Vagina (tissue), 2 donors: Measurements from ENCODE around the gene LCMT1. TPM values are rescaled to one million over a fixed set of nuclear protein-coding genes. Genes with fewer than 3 reads are reported as not detected.
A peak's percentile ranks its signal among the peaks of the same experiment; 100 is the strongest.
"Not testable (repeated sequence)": the region's sequence is repeated elsewhere in the genome, so short reads cannot be mapped to it uniquely, and the experiment has no call there.

Source experiments
- DNase-seq, 2 donors: peaks; one replicate each; pipeline ENCODE4 v3.0.0-alpha.2; 2017; ENCODE audit errors: extremely low spot score in 2 of 2
- H3K27ac ChIP-seq: fragments of 200-600 bp; sonication (generic); one replicate; pipeline ENCODE4 v1.5.1; 2019
- H3K27me3 ChIP-seq: fragments of 200-600 bp; sonication (generic); one replicate; pipeline ENCODE4 v1.5.1; 2019
- H3K36me3 ChIP-seq, 2 donors: fragments of 200-600 bp; sonication (generic); one replicate each; pipeline ENCODE4 v1.5.1; 2017 to 2019
- H3K4me1 ChIP-seq: fragments of 200-600 bp; sonication (generic); one replicate; pipeline ENCODE4 v1.5.1; 2019
- H3K4me3 ChIP-seq, 2 donors: fragments of 200-600 bp; sonication (generic); 1 replicate in 1 of 2; 2 replicates in 1 of 2; pipeline ENCODE4 v1.5.1; 2016 to 2019
- H3K9me3 ChIP-seq: fragments of 200-600 bp; sonication (generic); one replicate; pipeline ENCODE4 v1.5.1; 2019
- CTCF ChIP-seq, 3 experiments: fragments of 450-650 bp in 2 of 3; fragments of 200-600 bp in 1 of 3; sonication (generic) in 1 of 3; IDR thresholded peaks; one replicate each; pipeline ENCODE4 v1.5.1; 2017 to 2019; ENCODE audit warnings: antibody characterized with exemption in 3 of 3, mild to moderate bottlenecking in 2 of 3, moderate library complexity in 2 of 3
- POLR2A ChIP-seq, 2 donors: fragments of 450-650 bp; IDR thresholded peaks; one replicate each; pipeline ENCODE4 v1.6.1; 2017; ENCODE audit warnings: antibody characterized with exemption in 2 of 2, mild to moderate bottlenecking in 2 of 2, moderate library complexity in 2 of 2
- POLR2AphosphoS5 ChIP-seq, 2 donors: sonication (generic); formaldehyde crosslinking; IDR thresholded peaks; one replicate each; pipeline ENCODE4 v1.9.0; 2017; ENCODE audit warnings: antibody characterized with exemption in 2 of 2, mild to moderate bottlenecking in 2 of 2, low read depth in 1 of 2; ENCODE audit not compliant: insufficient read depth in 1 of 2
- intact Hi-C: fragments of 100-400 bp; cut with DNase I; formaldehyde crosslinking; loops from one replicate; pipeline ENCODE4 v1.15.1; 2023
- total RNA-seq: library from RNA; depleted of rRNA; stranded (reverse); fragments of >200 nt; gene quantifications from one replicate; pipeline ENCODE4 v1.2.3, GENCODE V29; 2016

LCMT1 gene
- total RNA-seq, 1 donor from 2014 or later = 29.2 TPM

- Histone ChIP-seq H3K4me1 (no peaks in the 10 kb centered on the region), H3K4me3 (no peak overlapping the region), H3K27ac (no peak overlapping the region), H3K9me3 (no peaks in the 10 kb centered on the region), H3K27me3 (no peaks in the 10 kb centered on the region), H3K36me3 (peaks cover 3 to 68% of the 10 kb centered on the region in 2 donors)
- TF ChIP-seq POLR2AphosphoS5 (IDR thresholded peaks at IDR 0.05; ENCODE audit: insufficient read depth in 1 of 2, low read depth in 1 of 2) (no peak), POLR2A (IDR thresholded peaks at IDR 0.05) (no peak), CTCF (IDR thresholded peaks at IDR 0.05) (no peak)
- DNase-seq = no peak
- intact Hi-C loops = no loop called here
Observed at GRCh38 chr16:25172831-25173230, 61.3 kb downstream of the LCMT1 start.

GRCh38 chr16:25174285-25174684, 62.7 kb downstream of the LCMT1 start:
- H3K36me3 ChIP-seq = peaks cover 3 to 60% of the 10 kb centered on the region in 2 donors
- no peaks in the 10 kb centered on the region for H3K9me3 ChIP-seq
- H3K27me3 ChIP-seq = no peaks in the 10 kb centered on the region
- DNase-seq = no peak
- H3K27ac ChIP-seq = no peak overlapping the region
- no peak overlapping the region for H3K4me3 ChIP-seq
- TF ChIP-seq POLR2AphosphoS5 (IDR thresholded peaks at IDR 0.05; ENCODE audit: insufficient read depth in 1 of 2, low read depth in 1 of 2) = no peak
- intact Hi-C loops = no loop called here
- H3K4me1 ChIP-seq = no peaks in the 10 kb centered on the region

GRCh38 chr16:25176136-25176535, 64.6 kb downstream of the LCMT1 start:
- Histone ChIP-seq H3K4me1 (no peaks in the 10 kb centered on the region), H3K36me3 (peaks cover 0 to 41% of the 10 kb centered on the region in 2 donors), H3K9me3 (no peaks in the 10 kb centered on the region), H3K27me3 (no peaks in the 10 kb centered on the region), H3K27ac (no peak overlapping the region), H3K4me3 (no peak overlapping the region)
- intact Hi-C loops = no loop called here
- DNase-seq = no peak
- no peak for TF ChIP-seq POLR2AphosphoS5 (IDR thresholded peaks at IDR 0.05; ENCODE audit: insufficient read depth in 1 of 2, low read depth in 1 of 2)
- TF ChIP-seq POLR2A (IDR thresholded peaks at IDR 0.05) = no peak
- TF ChIP-seq CTCF (IDR thresholded peaks at IDR 0.05) = no peak

- intact Hi-C loops = no loop called here
- peak overlapping the region; percentile 1 for H3K27ac ChIP-seq
- TF ChIP-seq POLR2A (IDR thresholded peaks at IDR 0.05) = no peak
- TF ChIP-seq POLR2AphosphoS5 (IDR thresholded peaks at IDR 0.05; ENCODE audit: insufficient read depth in 1 of 2, low read depth in 1 of 2) = no peak
- no peaks in the 10 kb centered on the region for H3K27me3 ChIP-seq
- H3K36me3 ChIP-seq = peaks cover 0 to 29% of the 10 kb centered on the region in 2 donors
- no peaks in the 10 kb centered on the region for H3K9me3 ChIP-seq
- DNase-seq = no peak
- no peaks in the 10 kb centered on the region for H3K4me1 ChIP-seq
- no peak overlapping the region for H3K4me3 ChIP-seq
Observed at GRCh38 chr16:25177512-25177830, 65.9 kb downstream of the LCMT1 start.

GRCh38 chr16:25177831-25178688, 66.5 kb downstream of the LCMT1 start:
- intact Hi-C loops = no loop called here

GRCh38 chr16:25181236-25181635, 69.7 kb downstream of the LCMT1 start:
- H3K4me3 ChIP-seq, H3K27ac ChIP-seq, intact Hi-C loops, H3K4me1 ChIP-seq, H3K36me3 ChIP-seq, DNase-seq, H3K9me3 ChIP-seq, H3K27me3 ChIP-seq: not testable (repeated sequence)

More at GRCh38 chr16:25177831-25178688, 66.5 kb downstream of the LCMT1 start:
- no peak for DNase-seq
- TF ChIP-seq POLR2AphosphoS5 (IDR thresholded peaks at IDR 0.05; ENCODE audit: insufficient read depth in 1 of 2, low read depth in 1 of 2) (peak in 1 of 2 donors; percentile 34), POLR2A (IDR thresholded peaks at IDR 0.05) (no peak)
- H3K4me3 ChIP-seq = no peak overlapping the region
- no peaks in the 10 kb centered on the region for H3K9me3 ChIP-seq
- peaks cover 0 to 23% of the 10 kb centered on the region in 2 donors for H3K36me3 ChIP-seq
- no peaks in the 10 kb centered on the region for H3K27me3 ChIP-seq
- no peaks in the 10 kb centered on the region for H3K4me1 ChIP-seq
- peak overlapping the region; percentile 1 for H3K27ac ChIP-seq

- no peak for TF ChIP-seq CTCF (IDR thresholded peaks at IDR 0.05)
- no peak for TF ChIP-seq POLR2A (IDR thresholded peaks at IDR 0.05)
- no peak for TF ChIP-seq POLR2AphosphoS5 (IDR thresholded peaks at IDR 0.05; ENCODE audit: insufficient read depth in 1 of 2, low read depth in 1 of 2)
- DNase-seq = no peak
Observed at GRCh38 chr16:25184771-25185170, 73.2 kb downstream of the LCMT1 start.

More at GRCh38 chr16:25184771-25185170, 73.2 kb downstream of the LCMT1 start:
- H3K4me3 ChIP-seq = no peak overlapping the region
- no peaks in the 10 kb centered on the region for H3K9me3 ChIP-seq
- intact Hi-C loops = no loop called here
- H3K27ac ChIP-seq = no peak overlapping the region
- H3K27me3 ChIP-seq = no peaks in the 10 kb centered on the region
- no peaks in the 10 kb centered on the region for H3K4me1 ChIP-seq
- no peaks in the 10 kb centered on the region for H3K36me3 ChIP-seq
